ENCODE measurements around the gene KCNJ5.

KCNJ5 gene

GRCh38 chr11:128925250-128925600 is 34.1 kb downstream of the KCNJ5 start:
- Histone ChIP-seq H3K27ac (no peak overlapping the region), H3K4me3 (no peak overlapping the region)
- TF ChIP-seq, protein P1, sequence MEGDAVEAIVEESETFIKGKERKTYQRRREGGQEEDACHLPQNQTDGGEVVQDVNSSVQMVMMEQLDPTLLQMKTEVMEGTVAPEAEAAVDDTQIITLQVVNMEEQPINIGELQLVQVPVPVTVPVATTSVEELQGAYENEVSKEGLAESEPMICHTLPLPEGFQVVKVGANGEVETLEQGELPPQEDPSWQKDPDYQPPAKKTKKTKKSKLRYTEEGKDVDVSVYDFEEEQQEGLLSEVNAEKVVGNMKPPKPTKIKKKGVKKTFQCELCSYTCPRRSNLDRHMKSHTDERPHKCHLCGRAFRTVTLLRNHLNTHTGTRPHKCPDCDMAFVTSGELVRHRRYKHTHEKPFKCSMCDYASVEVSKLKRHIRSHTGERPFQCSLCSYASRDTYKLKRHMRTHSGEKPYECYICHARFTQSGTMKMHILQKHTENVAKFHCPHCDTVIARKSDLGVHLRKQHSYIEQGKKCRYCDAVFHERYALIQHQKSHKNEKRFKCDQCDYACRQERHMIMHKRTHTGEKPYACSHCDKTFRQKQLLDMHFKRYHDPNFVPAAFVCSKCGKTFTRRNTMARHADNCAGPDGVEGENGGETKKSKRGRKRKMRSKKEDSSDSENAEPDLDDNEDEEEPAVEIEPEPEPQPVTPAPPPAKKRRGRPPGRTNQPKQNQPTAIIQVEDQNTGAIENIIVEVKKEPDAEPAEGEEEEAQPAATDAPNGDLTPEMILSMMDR (IDR thresholded peaks at IDR 0.05): no peak
- DNase-seq (ENCODE audit: low spot score): no peak

GRCh38 chr11:128926000-128926399 is 34.8 kb downstream of the KCNJ5 start:
- TF ChIP-seq, protein P1 (IDR thresholded peaks at IDR 0.05): no peak
- Histone ChIP-seq H3K27ac (no peak overlapping the region), H3K4me3 (no peak overlapping the region)
- no peak for DNase-seq (ENCODE audit: low spot score)

GRCh38 chr11:128926437-128927107 is 35.4 kb downstream of the KCNJ5 start:
- TF ChIP-seq, protein P1 (IDR thresholded peaks at IDR 0.05): no peak

DNA sequence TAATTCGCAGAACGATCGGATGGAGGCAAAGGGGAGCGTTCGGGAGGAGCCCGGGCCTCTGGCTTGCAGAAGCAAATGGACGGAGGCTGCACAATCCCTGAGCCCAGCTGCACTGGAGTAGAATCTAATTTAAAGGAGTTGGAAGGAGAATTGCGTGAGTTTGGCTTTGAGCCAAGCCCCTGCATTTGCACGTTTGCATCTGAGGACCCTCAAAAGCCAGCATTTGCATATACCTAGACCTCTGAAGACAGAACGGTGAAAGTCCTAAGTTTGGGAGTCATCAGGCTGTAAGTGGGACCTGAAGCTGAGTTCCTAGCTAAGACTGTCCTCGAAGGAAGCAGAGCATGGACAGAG is 35.9 kb downstream of the KCNJ5 start:
- H3K27ac ChIP-seq: no peak overlapping the region
- TF ChIP-seq, protein P1 (IDR thresholded peaks at IDR 0.05): no peak
- no peak overlapping the region for H3K4me3 ChIP-seq
- no peak for DNase-seq (ENCODE audit: low spot score)

More at GRCh38 chr11:128926437-128927107, 35.4 kb downstream of the KCNJ5 start:
- no peak overlapping the region for H3K27ac ChIP-seq
- H3K4me3 ChIP-seq: no peak overlapping the region
- no peak for DNase-seq (ENCODE audit: low spot score)

GRCh38 chr11:128927683-128928336 is 36.7 kb downstream of the KCNJ5 start:
- TF ChIP-seq, protein P1 (IDR thresholded peaks at IDR 0.05): no peak
- DNase-seq (ENCODE audit: low spot score): no peak

DNA sequence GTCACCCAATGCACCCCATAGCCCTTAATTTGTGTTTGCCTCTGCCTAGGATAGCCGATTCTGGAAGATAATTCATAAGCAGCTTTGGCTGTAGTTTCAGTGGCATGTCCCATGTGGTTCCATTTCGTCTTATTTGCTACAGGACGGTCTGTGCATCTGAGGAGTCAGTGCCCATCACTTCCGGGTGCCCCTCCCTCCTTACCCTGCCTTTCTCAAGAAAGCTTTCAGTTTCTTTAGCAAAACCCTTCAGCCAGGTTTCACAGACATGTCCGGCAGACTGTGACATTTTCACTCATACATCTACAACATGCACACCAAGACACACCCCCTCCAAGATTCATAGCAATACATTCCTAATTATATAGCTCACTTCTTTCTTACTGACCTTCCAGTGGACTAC is 37.2 kb downstream of the KCNJ5 start:
- Histone ChIP-seq H3K4me3 (no peak overlapping the region), H3K27ac (no peak overlapping the region)
- no peak for DNase-seq (ENCODE audit: low spot score)
- TF ChIP-seq, protein P1 (IDR thresholded peaks at IDR 0.05): no peak

More at GRCh38 chr11:128927683-128928336, 36.7 kb downstream of the KCNJ5 start:
- Histone ChIP-seq H3K27ac (no peak overlapping the region), H3K4me3 (no peak overlapping the region)

- Histone ChIP-seq H3K27ac (no peak overlapping the region), H3K4me3 (no peak overlapping the region)
- TF ChIP-seq, protein P1 (IDR thresholded peaks at IDR 0.05): no peak
- DNase-seq (ENCODE audit: low spot score): no peak
Observed at GRCh38 chr11:128929468-128929867, 38.3 kb downstream of the KCNJ5 start.

Data from coronary artery (tissue), 2 donors.